SU-DHL-6 (cell line): ENCODE results near the gene APOL2.
A peak's percentile ranks its signal among the peaks of the same experiment; 100 is the strongest.

Experiments used
- H2AFZ ChIP-seq: fragments of 200-600 bp; sonication (generic); 2 replicates; pipeline ENCODE4 v1.6.1; 2014; ENCODE audit warnings: low read depth, mild to moderate bottlenecking, moderate library complexity, mixed read lengths, antibody characterized with exemption, low read length; ENCODE audit not compliant: severe bottlenecking
- H3F3A ChIP-seq: fragments of 200-600 bp; shearing (Covaris generic); 2 replicates; pipeline ENCODE4 v1.6.0; 2016; ENCODE audit warnings: antibody characterized with exemption, mild to moderate bottlenecking; ENCODE audit not compliant: insufficient read depth
- H3K27ac ChIP-seq: fragments of 200-600 bp; sonication (generic); 2 replicates; pipeline ENCODE4 v1.5.1; 2016; ENCODE audit warnings: low read depth, mild to moderate bottlenecking, low read length, moderate library complexity, mixed read lengths
- H3K27me3 ChIP-seq: fragments of 200-600 bp; sonication (generic), shearing (Covaris generic); 2 replicates; pipeline ENCODE4 v1.6.0; 2014; ENCODE audit warnings: mild to moderate bottlenecking, low read length
- H3K36me3 ChIP-seq: fragments of 200-600 bp; sonication (generic); 2 replicates; pipeline ENCODE4 v1.6.1; 2014; ENCODE audit warnings: mild to moderate bottlenecking, low read length, mixed read lengths
- H3K4me2 ChIP-seq: fragments of 300-600, 200-600 bp; shearing (Covaris generic), sonication (generic); 2 replicates; pipeline ENCODE4 v1.6.0; 2014; ENCODE audit warnings: low read length, low read depth, mild to moderate bottlenecking; ENCODE audit not compliant: poor library complexity, severe bottlenecking
- H3K4me3 ChIP-seq: fragments of 200-600 bp; sonication (generic); 2 replicates; pipeline ENCODE4 v1.5.1; 2014; ENCODE audit warnings: antibody characterized with exemption, low read length, mild to moderate bottlenecking, mixed read lengths; ENCODE audit not compliant: insufficient read depth, poor library complexity, severe bottlenecking
- H3K79me2 ChIP-seq: fragments of 200-600 bp; sonication (generic); 2 replicates; pipeline ENCODE4 v1.6.1; 2014; ENCODE audit warnings: mild to moderate bottlenecking, low read length, moderate library complexity; ENCODE audit not compliant: insufficient read depth
- H3K9ac ChIP-seq: fragments of 200-600 bp; sonication (generic); 2 replicates; pipeline ENCODE4 v1.7.0; 2014; ENCODE audit warnings: mild to moderate bottlenecking, low read length
- H3K9me2 ChIP-seq: fragments of 200-600 bp; sonication (generic); replicated peaks from 2 replicates; pipeline ENCODE4 v1.6.1; 2014; ENCODE audit warnings: low read length; ENCODE audit not compliant: insufficient read depth
- H3K9me3 ChIP-seq: fragments of 200-600 bp; sonication (generic); 2 replicates; pipeline ENCODE4 v1.6.1; 2014; ENCODE audit warnings: low read length, mixed read lengths; ENCODE audit not compliant: insufficient read depth
- H4K20me1 ChIP-seq: fragments of 200-600 bp; sonication (generic); 2 replicates; pipeline ENCODE4 v1.6.1; 2014; ENCODE audit warnings: low read depth, mild to moderate bottlenecking, antibody characterized with exemption, low read length, moderate library complexity, mixed read lengths
- CTCF ChIP-seq: fragments of 200-600 bp; sonication (generic); IDR thresholded peaks from one replicate; pipeline ENCODE4 v1.5.1; 2017; ENCODE audit warnings: antibody characterized with exemption, mild to moderate bottlenecking, low read length, moderate library complexity; ENCODE audit not compliant: insufficient read depth, poor library complexity, severe bottlenecking
- EZH2phosphoT487 ChIP-seq: fragments of 200-600 bp; sonication (generic), shearing (Covaris generic); conservative IDR thresholded peaks from 2 replicates; pipeline ENCODE4 v1.6.1; 2018; ENCODE audit warnings: mild to moderate bottlenecking, antibody characterized with exemption, low read length, moderate library complexity, mixed read lengths

APOL2 gene

GRCh38 chr22:36194971-36195370 lies 44.4 kb downstream of the APOL2 start:
- H3K27ac ChIP-seq: no peak overlapping the region

DNA sequence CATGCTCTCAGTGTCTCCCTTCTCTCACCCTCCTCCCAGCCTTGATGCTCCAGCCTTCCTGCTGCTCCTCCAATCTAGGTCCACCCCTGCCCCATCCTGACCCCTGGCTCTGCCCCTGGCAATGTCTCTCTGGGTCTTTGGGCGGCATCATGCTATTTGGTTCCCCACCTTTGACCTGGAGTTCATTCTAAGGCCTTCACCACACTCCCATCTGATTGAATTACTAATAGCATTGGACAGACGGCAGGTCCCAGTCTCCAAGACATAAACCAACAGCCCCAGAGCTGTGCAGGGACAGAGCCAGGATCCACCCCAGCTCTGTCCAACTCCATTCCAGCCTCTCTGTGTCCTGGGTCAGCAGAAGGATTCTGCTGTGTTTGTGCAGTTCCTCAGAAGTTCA lies 44.9 kb downstream of the APOL2 start:
- Histone ChIP-seq H4K20me1 (no peaks in the 10 kb centered on the region), H3K27ac (no peak overlapping the region), H2AFZ (no peak overlapping the region), H3K9me2 (no peaks in the 10 kb centered on the region), H3K36me3 (no peaks in the 10 kb centered on the region), H3K79me2 (no peaks in the 10 kb centered on the region), H3F3A (no peaks in the 10 kb centered on the region), H3K9me3 (no peaks in the 10 kb centered on the region), H3K4me2 (no peak overlapping the region), H3K9ac (no peak overlapping the region), H3K4me3 (no peak overlapping the region), H3K27me3 (no peaks in the 10 kb centered on the region)
- no peak for TF ChIP-seq CTCF
- TF ChIP-seq EZH2phosphoT487: no peak

More at GRCh38 chr22:36194971-36195370, 44.4 kb downstream of the APOL2 start:
- Histone ChIP-seq H3K9ac (no peak overlapping the region), H3K9me3 (no peaks in the 10 kb centered on the region), H4K20me1 (no peaks in the 10 kb centered on the region), H3K79me2 (no peaks in the 10 kb centered on the region), H3F3A (no peaks in the 10 kb centered on the region), H3K9me2 (no peaks in the 10 kb centered on the region), H2AFZ (no peak overlapping the region), H3K27me3 (no peaks in the 10 kb centered on the region), H3K36me3 (no peaks in the 10 kb centered on the region), H3K4me2 (no peak overlapping the region), H3K4me3 (no peak overlapping the region)
- TF ChIP-seq CTCF (peak; percentile 46), EZH2phosphoT487 (no peak)

DNA sequence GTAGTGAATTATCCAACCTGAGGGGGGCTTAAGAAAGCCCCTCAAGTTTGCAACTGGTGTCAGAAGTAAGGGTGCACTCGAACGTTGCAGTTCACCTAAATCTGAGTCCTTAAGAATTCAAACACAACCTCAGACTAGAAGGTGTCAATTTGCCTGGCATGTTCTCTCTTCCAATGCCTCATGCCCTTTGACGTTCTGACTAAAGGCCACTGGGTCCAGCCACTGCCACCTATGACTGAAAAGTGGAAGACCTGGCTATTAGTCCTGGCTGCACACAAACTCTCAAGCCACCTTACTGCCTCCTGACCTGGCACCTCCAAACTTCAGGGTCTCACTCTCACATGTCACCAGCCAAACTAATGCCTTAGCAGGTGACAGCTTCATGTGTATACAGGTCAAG lies 45.8 kb downstream of the APOL2 start:
- TF ChIP-seq CTCF: no peak
- H3K9me3 ChIP-seq: no peaks in the 10 kb centered on the region
- no peak overlapping the region for H2AFZ ChIP-seq
- H3K9me2 ChIP-seq: no peaks in the 10 kb centered on the region
- H4K20me1 ChIP-seq: no peaks in the 10 kb centered on the region
- no peak overlapping the region for H3K27ac ChIP-seq
- H3K9ac ChIP-seq: no peak overlapping the region
- no peaks in the 10 kb centered on the region for H3K36me3 ChIP-seq
- no peaks in the 10 kb centered on the region for H3K27me3 ChIP-seq
- no peaks in the 10 kb centered on the region for H3K79me2 ChIP-seq
- H3K4me3 ChIP-seq: no peak overlapping the region
- no peak overlapping the region for H3K4me2 ChIP-seq
- no peaks in the 10 kb centered on the region for H3F3A ChIP-seq

GRCh38 chr22:36193171-36193570 lies 46.2 kb downstream of the APOL2 start:
- no peak for TF ChIP-seq CTCF
- TF ChIP-seq EZH2phosphoT487: no peak
- no peak overlapping the region for H3K27ac ChIP-seq

More at GRCh38 chr22:36193171-36193570, 46.2 kb downstream of the APOL2 start:
- no peak overlapping the region for H2AFZ ChIP-seq
- H3K27me3 ChIP-seq: no peaks in the 10 kb centered on the region
- no peaks in the 10 kb centered on the region for H3K9me3 ChIP-seq
- no peak overlapping the region for H3K4me2 ChIP-seq
- H3K9ac ChIP-seq: no peak overlapping the region
- no peaks in the 10 kb centered on the region for H4K20me1 ChIP-seq
- H3K79me2 ChIP-seq: no peaks in the 10 kb centered on the region
- H3K4me3 ChIP-seq: no peak overlapping the region
- no peaks in the 10 kb centered on the region for H3K36me3 ChIP-seq
- H3F3A ChIP-seq: no peaks in the 10 kb centered on the region
- H3K9me2 ChIP-seq: no peaks in the 10 kb centered on the region
